ENCODE measurements around the gene PREX1. TPM values are rescaled to one million over a fixed set of nuclear protein-coding genes. Genes with fewer than 3 reads are reported as not detected.
"Not testable (repeated sequence)": the region's sequence is repeated elsewhere in the genome, so short reads cannot be mapped to it uniquely, and the experiment has no call there.

Gene PREX1
- total and polyA plus RNA-seq, 8 donors, result 1.5 to 13.2 (median 6.3) TPM

- WGBS, 2 donors, result 76 to 89% methylated on average over 4 of the region's 4 CpGs
- TF ChIP-seq, protein P1, sequence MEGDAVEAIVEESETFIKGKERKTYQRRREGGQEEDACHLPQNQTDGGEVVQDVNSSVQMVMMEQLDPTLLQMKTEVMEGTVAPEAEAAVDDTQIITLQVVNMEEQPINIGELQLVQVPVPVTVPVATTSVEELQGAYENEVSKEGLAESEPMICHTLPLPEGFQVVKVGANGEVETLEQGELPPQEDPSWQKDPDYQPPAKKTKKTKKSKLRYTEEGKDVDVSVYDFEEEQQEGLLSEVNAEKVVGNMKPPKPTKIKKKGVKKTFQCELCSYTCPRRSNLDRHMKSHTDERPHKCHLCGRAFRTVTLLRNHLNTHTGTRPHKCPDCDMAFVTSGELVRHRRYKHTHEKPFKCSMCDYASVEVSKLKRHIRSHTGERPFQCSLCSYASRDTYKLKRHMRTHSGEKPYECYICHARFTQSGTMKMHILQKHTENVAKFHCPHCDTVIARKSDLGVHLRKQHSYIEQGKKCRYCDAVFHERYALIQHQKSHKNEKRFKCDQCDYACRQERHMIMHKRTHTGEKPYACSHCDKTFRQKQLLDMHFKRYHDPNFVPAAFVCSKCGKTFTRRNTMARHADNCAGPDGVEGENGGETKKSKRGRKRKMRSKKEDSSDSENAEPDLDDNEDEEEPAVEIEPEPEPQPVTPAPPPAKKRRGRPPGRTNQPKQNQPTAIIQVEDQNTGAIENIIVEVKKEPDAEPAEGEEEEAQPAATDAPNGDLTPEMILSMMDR (IDR thresholded peaks at IDR 0.05), result no peak
- ATAC-seq, result no peak
- Histone ChIP-seq H3K4me3 (no peak overlapping the region), H3K4me1 (no peaks in the 10 kb centered on the region), H3K27me3 (peaks cover 0 to 2% (median 0%) of the 10 kb centered on the region in 4 donors), H3K27ac (no peak overlapping the region), H3K36me3 (no peaks in the 10 kb centered on the region), H3K9me3 (no peaks in the 10 kb centered on the region)
- no peak for DNase-seq
- FAIRE-seq, result no peak
- intact Hi-C loops (cut with DNase I), result no loop called here
Measured at GRCh38 chr20:48829940-48830339, 2.1 kb upstream of the PREX1 start.

- intact Hi-C loops (cut with DNase I), result no loop called here
- WGBS, 2 donors, result 62 to 69% methylated on average over 11 of the region's 11 CpGs
- no peak for ATAC-seq
- H3K27me3 ChIP-seq, result peaks cover 0 to 2% (median 0%) of the 10 kb centered on the region in 4 donors
- no peaks in the 10 kb centered on the region for H3K36me3 ChIP-seq
- no peaks in the 10 kb centered on the region for H3K9me3 ChIP-seq
- no peak overlapping the region for H3K27ac ChIP-seq
- FAIRE-seq, result no peak
- TF ChIP-seq, protein P1 (IDR thresholded peaks at IDR 0.05), result no peak
- peak overlapping the region in 2 of 4 donors; percentile 51 to 58 for H3K4me3 ChIP-seq
- DNase-seq, result no peak
- no peaks in the 10 kb centered on the region for H3K4me1 ChIP-seq
Measured at GRCh38 chr20:48828734-48829460, 1.1 kb upstream of the PREX1 start.

- no peak for FAIRE-seq
- no peaks in the 10 kb centered on the region for H3K36me3 ChIP-seq
- 7% methylated on average over 61 to 72 of the region's 72 CpGs for WGBS, 2 donors
- H3K9me3 ChIP-seq, result no peaks in the 10 kb centered on the region
- intact Hi-C loops (cut with DNase I), result no loop called here
- H3K4me3 ChIP-seq, result peak overlapping the region; percentile 8 to 46 (median 40)
- peaks cover 0 to 2% (median 0%) of the 10 kb centered on the region in 4 donors for H3K27me3 ChIP-seq
- peak in 2 of 6 donors; percentile 12 to 68 for DNase-seq
- H3K4me1 ChIP-seq, result no peaks in the 10 kb centered on the region
- H3K27ac ChIP-seq, result peak overlapping the region in 2 of 4 donors; percentile 19 to 37
- TF ChIP-seq, protein P1 (IDR thresholded peaks at IDR 0.05), result no peak
- peak in 3 of 4 donors; percentile 15 to 33 (median 15) for ATAC-seq
Measured at GRCh38 chr20:48826883-48827771, 672 bp downstream of the PREX1 start.

DNA sequence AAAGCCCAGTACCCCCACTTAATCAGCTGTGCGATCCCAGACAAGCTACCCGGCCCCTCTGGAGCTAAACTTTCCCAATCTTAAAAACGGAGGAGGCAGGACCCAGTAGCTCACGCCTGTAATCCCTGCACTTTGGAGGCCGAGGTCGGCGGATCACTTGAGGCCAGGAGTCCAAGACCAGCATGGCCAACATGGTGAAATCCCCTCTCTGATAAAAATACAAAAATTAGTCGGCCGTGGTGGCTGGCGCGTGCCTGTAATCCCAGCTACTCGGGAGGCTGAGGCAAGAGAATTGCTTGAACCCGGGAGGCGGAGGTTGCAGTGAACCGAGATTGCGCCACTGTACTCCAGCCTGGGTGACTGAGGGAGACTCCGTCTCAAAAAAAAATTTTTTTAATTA lies 1.3 kb downstream of the PREX1 start:
- H3K9me3 ChIP-seq; H3K36me3 ChIP-seq; H3K27me3 ChIP-seq; FAIRE-seq; intact Hi-C loops (cut with DNase I); ATAC-seq; H3K27ac ChIP-seq; DNase-seq; H3K4me1 ChIP-seq: not testable (repeated sequence)
- peak overlapping the region in 1 of 4 donors; percentile 46 for H3K4me3 ChIP-seq
- 48 to 57% methylated on average over 17 of the region's 17 CpGs for WGBS, 2 donors

DNA sequence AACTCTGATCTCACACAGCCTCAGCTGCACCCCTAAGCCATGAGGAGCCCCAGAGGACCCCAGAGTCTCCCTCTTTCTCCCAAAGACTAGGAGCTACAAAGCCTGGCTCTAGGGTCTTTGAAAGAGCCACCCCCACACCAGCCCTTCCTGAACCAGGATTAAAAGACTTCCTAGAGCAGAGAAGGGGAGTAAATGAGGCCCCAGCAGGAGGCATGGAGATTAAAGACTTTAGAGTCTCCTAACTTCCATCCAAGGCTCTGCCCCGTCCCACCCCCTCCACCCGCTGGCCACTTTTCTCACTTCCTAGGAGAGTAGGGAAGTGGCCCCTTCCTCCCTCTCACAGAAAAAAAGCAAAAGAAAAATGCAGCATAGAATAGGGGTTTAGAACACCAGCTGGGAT lies 1.7 kb downstream of the PREX1 start:
- WGBS, 2 donors, result 62 to 82% methylated on average over 2 of the region's 2 CpGs
- TF ChIP-seq, protein P1 (IDR thresholded peaks at IDR 0.05), result no peak
- intact Hi-C loops (cut with DNase I), result no loop called here
- H3K27ac ChIP-seq, result no peak overlapping the region
- H3K27me3 ChIP-seq, result peaks cover 0 to 2% (median 0%) of the 10 kb centered on the region in 4 donors
- DNase-seq (no peak), FAIRE-seq (no peak), ATAC-seq (no peak)
- H3K36me3 ChIP-seq, result no peaks in the 10 kb centered on the region
- H3K9me3 ChIP-seq, result no peaks in the 10 kb centered on the region
- peak overlapping the region in 1 of 4 donors; percentile 46 for H3K4me3 ChIP-seq
- no peaks in the 10 kb centered on the region for H3K4me1 ChIP-seq
